Neuronal stem cell (in vitro differentiated cells): Measurements from ENCODE around the gene CROCC2.
A peak's percentile ranks its signal among the peaks of the same experiment; 100 is the strongest.

Source experiments
- DNase-seq: peaks from one replicate; pipeline ENCODE4 v3.0.0-alpha.2; 2013; ENCODE audit warnings: low spot score
- H2AFZ ChIP-seq: one replicate; pipeline ENCODE4 v1.6.1; 2013; ENCODE audit warnings: mild to moderate bottlenecking, low read length, inconsistent platforms
- H2AK5ac ChIP-seq: 2 replicates; pipeline ENCODE4 v1.6.1; 2013; ENCODE audit warnings: low read depth, mild to moderate bottlenecking, inconsistent platforms, low read length, moderate library complexity, mixed read lengths
- H2BK120ac ChIP-seq: 2 replicates; pipeline ENCODE4 v1.6.1; 2013; ENCODE audit warnings: low read depth, mild to moderate bottlenecking, inconsistent platforms, low read length, moderate library complexity, mixed read lengths
- H2BK12ac ChIP-seq: one replicate; pipeline ENCODE4 v1.6.1; 2013; ENCODE audit warnings: low read length, inconsistent platforms
- H2BK15ac ChIP-seq: 2 replicates; pipeline ENCODE4 v1.6.1; 2013; ENCODE audit warnings: mild to moderate bottlenecking, low read length, inconsistent platforms, mixed read lengths
- H2BK5ac ChIP-seq: one replicate; pipeline ENCODE4 v1.6.1; 2013; ENCODE audit warnings: inconsistent platforms, mild to moderate bottlenecking, low read length, moderate library complexity
- H3K14ac ChIP-seq: one replicate; pipeline ENCODE4 v1.6.1; 2013; ENCODE audit warnings: low read length, inconsistent platforms
- H3K18ac ChIP-seq: 2 replicates; pipeline ENCODE4 v1.6.1; 2013; ENCODE audit warnings: low read length, inconsistent platforms
- H3K23ac ChIP-seq: 2 replicates; pipeline ENCODE4 v1.6.1; 2013; ENCODE audit warnings: low read depth, mild to moderate bottlenecking, mixed read lengths, low read length, inconsistent platforms; ENCODE audit not compliant: poor library complexity
- H3K27ac ChIP-seq: replicated peaks from 3 replicates; pipeline ENCODE4 v1.5.1; 2013; ENCODE audit warnings: low read length, inconsistent platforms
- H3K27me3 ChIP-seq, 3 experiments: 2 replicates each; pipeline ENCODE4 v1.6.1; 2013; ENCODE audit warnings: low read length in 3 of 3, mild to moderate bottlenecking in 2 of 3, inconsistent platforms in 1 of 3, low read depth in 1 of 3, mixed read lengths in 1 of 3, moderate library complexity in 1 of 3; ENCODE audit not compliant: control insufficient read depth in 3 of 3, insufficient read depth in 3 of 3
- H3K36me3 ChIP-seq, 2 donors: replicated peaks in 1 of 2; 2 replicates each; pipeline ENCODE4 v1.6.1; 2013; ENCODE audit warnings: low read length in 2 of 2; ENCODE audit not compliant: control insufficient read depth in 2 of 2, insufficient read depth in 2 of 2
- H3K4ac ChIP-seq: 2 replicates; pipeline ENCODE4 v1.6.1; 2013; ENCODE audit warnings: inconsistent platforms, mild to moderate bottlenecking, low read length, moderate library complexity
- H3K4me1 ChIP-seq, 2 donors: 1 replicate in 1 of 2; 2 replicates in 1 of 2; pipeline ENCODE4 v1.6.1; 2013; ENCODE audit warnings: low read length in 2 of 2, low read depth in 1 of 2; ENCODE audit not compliant: control insufficient read depth in 2 of 2, insufficient read depth in 1 of 2
- H3K4me2 ChIP-seq: one replicate; pipeline ENCODE4 v1.6.1; 2013; ENCODE audit warnings: mild to moderate bottlenecking, low read length, inconsistent platforms; ENCODE audit not compliant: insufficient read depth, poor library complexity, severe bottlenecking
- H3K4me3 ChIP-seq, 2 donors: 2 replicates each; pipeline ENCODE4 v1.5.1; 2013; ENCODE audit warnings: low read length in 2 of 2, mild to moderate bottlenecking in 2 of 2, inconsistent platforms in 1 of 2, moderate library complexity in 1 of 2
- H3K79me1 ChIP-seq: one replicate; pipeline ENCODE4 v1.6.1; 2013; ENCODE audit warnings: low read depth, mild to moderate bottlenecking, inconsistent platforms, low read length, moderate library complexity
- H3K9ac ChIP-seq: one replicate; pipeline ENCODE4 v1.6.1; 2013; ENCODE audit warnings: mild to moderate bottlenecking, low read depth, low read length, inconsistent platforms; ENCODE audit not compliant: poor library complexity
- H3K9me3 ChIP-seq, 2 donors: replicated peaks in 1 of 2; 2 replicates each; pipeline versions ENCODE3 to v1.6.1; 2013; ENCODE audit warnings: low read length in 2 of 2, mild to moderate bottlenecking in 2 of 2, inconsistent platforms in 1 of 2, low read depth in 1 of 2, mixed read lengths in 1 of 2, moderate library complexity in 1 of 2; ENCODE audit not compliant: control insufficient read depth in 2 of 2, insufficient read depth in 1 of 2
- H4K8ac ChIP-seq: one replicate; pipeline ENCODE4 v1.6.1; 2013; ENCODE audit warnings: low read depth, mild to moderate bottlenecking, inconsistent platforms, low read length, moderate library complexity
- H4K91ac ChIP-seq: one replicate; pipeline ENCODE4 v1.6.1; 2013; ENCODE audit warnings: low read length, low read depth, mild to moderate bottlenecking, inconsistent platforms; ENCODE audit not compliant: poor library complexity
- WGBS, 2 donors: extraction: QIAGEN DNeasy Blood & Tissue Kit; methylation state at CpG; one replicate each; pipeline ENCODE4 v1.1.7; 2013; ENCODE audit warnings: missing lambda C conversion rate in 2 of 2, mixed read lengths in 1 of 2; ENCODE audit not compliant: insufficient read length in 2 of 2, insufficient replicate concordance in 1 of 2; ENCODE audit errors: extremely low coverage in 2 of 2; 5-methylcytosine and 5-hydroxymethylcytosine counted together

Gene CROCC2

GRCh38 chr2:240887631-240888030 is 18.5 kb upstream of the CROCC2 start:
- H3K4me2 ChIP-seq = no peak overlapping the region
- no peak overlapping the region for H2AFZ ChIP-seq
- H4K91ac ChIP-seq = no peak overlapping the region
- H3K4me1 ChIP-seq = no peaks in the 10 kb centered on the region
- no peak for DNase-seq
- H3K36me3 ChIP-seq = no peaks in the 10 kb centered on the region
- no peak overlapping the region for H2AK5ac ChIP-seq
- peaks cover 0 to 15% (median 0%) of the 10 kb centered on the region in 3 experiments for H3K27me3 ChIP-seq
- H3K27ac ChIP-seq = no peak overlapping the region
- no peak overlapping the region for H3K4ac ChIP-seq
- no peak overlapping the region for H4K8ac ChIP-seq
- no peaks in the 10 kb centered on the region for H3K9me3 ChIP-seq
- WGBS, 2 donors = no CpG with 5 or more reads among the region's 4 CpGs
- no peak overlapping the region for H2BK15ac ChIP-seq
- H2BK5ac ChIP-seq = no peak overlapping the region
- H3K79me1 ChIP-seq = no peaks in the 10 kb centered on the region
- no peak overlapping the region for H3K23ac ChIP-seq
- no peak overlapping the region for H3K18ac ChIP-seq
- H2BK120ac ChIP-seq = no peak overlapping the region
- no peak overlapping the region for H2BK12ac ChIP-seq
- H3K4me3 ChIP-seq = no peak overlapping the region
- no peak overlapping the region for H3K14ac ChIP-seq
- no peak overlapping the region for H3K9ac ChIP-seq

DNA sequence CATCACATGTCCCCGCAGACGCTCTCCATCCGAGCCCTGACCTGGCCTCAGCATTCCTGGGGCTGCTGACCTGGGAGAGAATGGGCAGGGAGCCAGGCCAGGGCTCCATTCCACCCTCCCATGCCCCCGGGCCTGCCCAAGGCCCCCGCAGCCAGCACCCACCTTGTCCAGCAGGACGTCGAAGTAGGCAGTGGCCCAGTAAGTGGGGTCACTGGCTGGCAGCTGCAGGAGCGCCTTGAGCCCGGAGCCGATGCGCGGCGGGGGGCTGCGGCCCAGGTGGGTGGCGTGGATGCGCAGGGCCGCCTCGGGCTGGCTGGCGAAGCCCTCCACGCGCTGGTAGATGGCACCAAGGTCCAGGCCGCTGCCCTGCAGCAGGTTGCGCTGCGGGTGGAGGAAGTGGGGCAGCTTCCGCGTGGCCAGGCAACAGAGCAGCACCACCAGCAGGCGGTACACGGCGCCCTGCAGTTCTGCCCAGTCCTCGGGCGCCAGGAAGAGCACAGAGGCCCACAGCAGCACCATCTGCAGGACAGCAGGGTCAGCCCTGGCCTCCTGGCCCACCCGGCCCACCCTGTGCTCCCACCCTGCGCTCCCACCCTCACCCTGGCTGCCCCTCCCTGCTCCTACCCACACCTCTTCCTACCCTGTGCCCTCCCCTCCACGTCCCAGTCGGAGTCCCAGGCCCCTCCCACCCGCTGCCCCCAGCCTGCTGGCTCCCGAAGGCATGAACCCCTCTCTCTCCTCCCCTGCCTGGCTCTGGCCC is 17.8 kb upstream of the CROCC2 start:
- Histone ChIP-seq H3K4me2 (no peak overlapping the region), H3K18ac (peak overlapping the region; percentile 76), H4K91ac (no peak overlapping the region), H3K9ac (peak overlapping the region; percentile 4), H3K9me3 (no peaks in the 10 kb centered on the region), H3K14ac (no peak overlapping the region), H2BK120ac (no peak overlapping the region), H2AFZ (peak overlapping the region; percentile 45), H3K79me1 (no peaks in the 10 kb centered on the region), H3K4ac (no peak overlapping the region), H2BK15ac (no peak overlapping the region), H2BK12ac (no peak overlapping the region), H3K27me3 (peaks cover 0 to 9% (median 0%) of the 10 kb centered on the region in 3 experiments), H3K23ac (no peak overlapping the region), H2AK5ac (no peak overlapping the region), H4K8ac (no peak overlapping the region), H3K4me1 (no peaks in the 10 kb centered on the region), H3K27ac (no peak overlapping the region), H3K4me3 (no peak overlapping the region), H2BK5ac (peak overlapping the region; percentile 22), H3K36me3 (no peaks in the 10 kb centered on the region)
- no CpG with 5 or more reads among the region's 37 CpGs for WGBS, 2 donors
- DNase-seq = no peak

DNA sequence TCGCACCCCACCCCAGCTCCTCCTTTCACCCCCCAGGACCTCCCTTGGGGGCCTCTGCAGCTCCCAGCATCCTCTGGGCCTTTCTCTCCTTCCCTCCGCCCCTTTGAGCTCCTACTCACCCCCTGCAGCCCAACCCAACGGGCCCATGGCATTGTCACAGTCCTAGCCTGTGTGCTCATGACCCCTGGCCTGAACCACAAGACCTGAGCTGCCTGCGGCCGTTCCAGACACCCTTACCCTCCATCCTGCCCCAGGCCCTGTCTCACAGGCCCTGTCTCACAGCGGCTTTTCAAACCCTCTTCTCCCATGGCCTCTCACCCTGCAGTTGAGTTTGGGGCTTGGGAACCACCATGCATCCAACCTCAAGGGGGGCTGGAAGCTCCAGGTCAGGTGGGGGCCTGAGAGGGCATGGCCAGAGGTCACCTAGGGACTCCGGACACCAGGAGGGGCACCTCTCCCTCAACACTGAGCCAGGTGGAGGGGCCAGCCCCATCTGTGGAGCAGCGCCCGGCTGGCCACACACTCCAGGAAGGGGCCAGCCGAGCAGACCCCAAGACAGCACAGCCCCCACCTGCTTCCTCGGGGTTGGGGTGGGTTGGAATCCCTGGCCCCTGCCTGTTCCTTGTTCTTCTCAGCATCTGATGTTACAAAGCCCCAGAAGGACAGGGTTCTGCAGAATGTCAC is 17.1 kb upstream of the CROCC2 start:
- Histone ChIP-seq H3K14ac (no peak overlapping the region), H3K27ac (no peak overlapping the region), H2BK15ac (peak overlapping the region; percentile 26), H3K4me2 (no peak overlapping the region), H2BK12ac (peak overlapping the region; percentile 84), H4K91ac (no peak overlapping the region), H2BK120ac (no peak overlapping the region), H2AFZ (peak overlapping the region; percentile 45), H4K8ac (no peak overlapping the region), H3K4me3 (no peak overlapping the region), H3K79me1 (no peaks in the 10 kb centered on the region), H2BK5ac (peak overlapping the region; percentile 22), H3K4ac (no peak overlapping the region), H3K9ac (no peak overlapping the region), H3K36me3 (no peaks in the 10 kb centered on the region), H3K23ac (no peak overlapping the region), H3K18ac (peak overlapping the region; percentile 71), H3K27me3 (peaks cover 0 to 9% (median 0%) of the 10 kb centered on the region in 3 experiments), H2AK5ac (peak overlapping the region; percentile 88), H3K4me1 (peaks cover 0 to 2% of the 10 kb centered on the region in 2 donors), H3K9me3 (no peaks in the 10 kb centered on the region)
- no peak for DNase-seq
- WGBS, 2 donors = no CpG with 5 or more reads among the region's 11 CpGs
